ENCODE results near the gene ARHGEF2. TPM values are rescaled to one million over a fixed set of nuclear protein-coding genes. Genes with fewer than 3 reads are reported as not detected.

The ARHGEF2 gene
- polyA plus RNA-seq (2012; ENCODE audit: insufficient read depth, insufficient read length, low read depth): 293 TPM

- DNase-seq: peak; percentile 59
- Histone ChIP-seq H3K9me3 (no peaks in the 10 kb centered on the region), H3K4me1 (peaks cover 3% of the 10 kb centered on the region), H3K4me3 (ENCODE audit: low read depth, low read length) (peak within 1 kb of the TSS; percentile 89), H3K36me3 (no peaks in the 10 kb centered on the region), H3K27me3 (no peaks in the 10 kb centered on the region)
- peak; percentile 54 for TF ChIP-seq CTCF (IDR thresholded peaks at IDR 0.05; ENCODE audit: low read depth, low read length)
Observed at GRCh38 chr1:155978325-155978972, at the start of gene ARHGEF2. Gene ARHGEF2, minus strand, starts transcription at chr1:155978547. Its CDS starts 120 bp downstream, at chr1:155978427.

- no peaks in the 10 kb centered on the region for H3K9me3 ChIP-seq
- H3K36me3 ChIP-seq: no peaks in the 10 kb centered on the region
- no peak for TF ChIP-seq CTCF (IDR thresholded peaks at IDR 0.05; ENCODE audit: low read depth, low read length)
- H3K4me1 ChIP-seq: no peaks in the 10 kb centered on the region
- no peaks in the 10 kb centered on the region for H3K27me3 ChIP-seq
- H3K4me3 ChIP-seq (ENCODE audit: low read depth, low read length): no peak overlapping the region
- DNase-seq: no peak
Observed at GRCh38 chr1:156026588-156026987, 48.2 kb upstream of the ARHGEF2 start.

- Histone ChIP-seq H3K9me3 (no peaks in the 10 kb centered on the region), H3K36me3 (no peaks in the 10 kb centered on the region), H3K4me1 (no peaks in the 10 kb centered on the region), H3K4me3 (ENCODE audit: low read depth, low read length) (no peak overlapping the region), H3K27me3 (no peaks in the 10 kb centered on the region)
- peak; percentile 79 for DNase-seq
- TF ChIP-seq CTCF (IDR thresholded peaks at IDR 0.05; ENCODE audit: low read depth, low read length): peak; percentile 87
Observed at GRCh38 chr1:156025876-156026275, 47.5 kb upstream of the ARHGEF2 start.

GRCh38 chr1:156024801-156025200 is 46.5 kb upstream of the ARHGEF2 start:
- H3K9me3 ChIP-seq: no peaks in the 10 kb centered on the region
- H3K36me3 ChIP-seq: no peaks in the 10 kb centered on the region; the same call in 1 of the 2 replicates
- no peaks in the 10 kb centered on the region for H3K4me1 ChIP-seq
- TF ChIP-seq CTCF (IDR thresholded peaks at IDR 0.05; ENCODE audit: low read depth, low read length): no peak
- no peak for DNase-seq
- H3K27me3 ChIP-seq: no peaks in the 10 kb centered on the region
- H3K4me3 ChIP-seq (ENCODE audit: low read depth, low read length): no peak overlapping the region

GRCh38 chr1:156021954-156022353 is 43.6 kb upstream of the ARHGEF2 start:
- peaks cover 26% of the 10 kb centered on the region for H3K36me3 ChIP-seq
- no peaks in the 10 kb centered on the region for H3K9me3 ChIP-seq
- H3K4me1 ChIP-seq: no peaks in the 10 kb centered on the region
- no peak for TF ChIP-seq CTCF (IDR thresholded peaks at IDR 0.05; ENCODE audit: low read depth, low read length)
- no peak for DNase-seq
- no peaks in the 10 kb centered on the region for H3K27me3 ChIP-seq
- H3K4me3 ChIP-seq (ENCODE audit: low read depth, low read length): no peak overlapping the region

- no peaks in the 10 kb centered on the region for H3K27me3 ChIP-seq
- H3K36me3 ChIP-seq: peaks cover 35% of the 10 kb centered on the region
- no peak for DNase-seq
- H3K4me1 ChIP-seq: no peaks in the 10 kb centered on the region
- no peak for TF ChIP-seq CTCF (IDR thresholded peaks at IDR 0.05; ENCODE audit: low read depth, low read length)
- H3K9me3 ChIP-seq: no peaks in the 10 kb centered on the region
- H3K4me3 ChIP-seq (ENCODE audit: low read depth, low read length): peak overlapping the region; percentile 92
Observed at GRCh38 chr1:156021093-156021428, 42.7 kb upstream of the ARHGEF2 start.
